Measurements from ENCODE around the gene MNAT1. TPM values are rescaled to one million over a fixed set of nuclear protein-coding genes. Genes with fewer than 3 reads are reported as not detected.

Gene MNAT1
- polyA plus RNA-seq, 1 donor from 2014 or later = 104 TPM

DNA sequence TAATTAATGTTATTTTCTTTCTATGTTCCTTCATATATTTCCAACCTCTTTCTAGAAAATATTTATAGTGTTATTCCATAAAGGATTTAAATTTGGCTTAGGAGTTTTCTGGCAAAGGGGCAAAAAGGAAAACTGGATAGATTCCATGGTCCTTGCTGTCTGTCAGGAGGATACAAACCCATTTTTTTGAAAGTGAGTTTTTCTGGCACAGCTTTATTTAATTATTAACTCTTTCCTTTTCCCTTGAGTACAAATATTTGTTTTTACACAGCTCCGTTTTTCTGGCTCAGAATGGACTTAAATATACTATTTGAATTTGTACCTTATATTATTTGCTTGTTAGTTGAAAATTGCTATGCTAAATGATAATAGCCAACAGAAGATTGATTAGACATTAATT is 56.3 kb downstream of the MNAT1 start:
- H3K4me2 ChIP-seq (ENCODE audit: low read length) = no peak overlapping the region
- no peaks in the 10 kb centered on the region for H3K9me3 ChIP-seq (ENCODE audit: low read length)

DNA sequence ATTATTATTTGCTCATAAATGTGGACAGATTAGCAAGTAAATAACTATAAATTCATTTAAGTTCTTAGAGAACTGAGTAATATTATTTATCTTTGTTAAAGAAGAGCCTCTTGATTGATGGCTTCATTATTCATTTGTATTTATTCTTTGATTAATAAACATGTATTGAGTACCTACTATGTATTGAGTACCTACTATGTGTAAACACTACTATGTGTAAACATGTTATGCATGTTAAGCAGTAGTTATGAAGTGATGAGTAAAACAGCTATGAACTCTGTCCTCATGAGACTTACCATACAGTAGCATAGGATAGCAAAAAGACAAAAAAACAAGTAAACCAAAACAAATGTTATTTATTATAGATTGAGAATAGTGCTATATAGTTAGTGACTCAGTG is 61.9 kb downstream of the MNAT1 start:
- no peaks in the 10 kb centered on the region for H3K79me2 ChIP-seq (replicated peaks; ENCODE audit: insufficient read depth, low read length)
- no peaks in the 10 kb centered on the region for H3K27me3 ChIP-seq (ENCODE audit: insufficient read depth, low read depth, low read length)
- H3K9ac ChIP-seq (ENCODE audit: low read length) = no peak overlapping the region
- no peaks in the 10 kb centered on the region for H3K9me3 ChIP-seq (ENCODE audit: low read length)
- no peak overlapping the region for H3K4me2 ChIP-seq (ENCODE audit: low read length)
- H3K4me3 ChIP-seq (ENCODE audit: low read length) = no peak overlapping the region
- H3K36me3 ChIP-seq (ENCODE audit: insufficient read depth, low read length) = no peaks in the 10 kb centered on the region
- no peak overlapping the region for H2AFZ ChIP-seq (ENCODE audit: low read depth, low read length)
- no peaks in the 10 kb centered on the region for H4K20me1 ChIP-seq (ENCODE audit: insufficient read depth)
- H3K27ac ChIP-seq (ENCODE audit: low read length) = no peak overlapping the region
- H3K9me2 ChIP-seq (ENCODE audit: insufficient read depth, low read length) = no peaks in the 10 kb centered on the region
- H3F3A ChIP-seq (ENCODE audit: insufficient read depth, low read length, poor library complexity, severe bottlenecking) = no peaks in the 10 kb centered on the region
- TF ChIP-seq RAD21 (conservative IDR thresholded peaks at IDR 0.05) (no peak), MXI1 (conservative IDR thresholded peaks at IDR 0.05; ENCODE audit: poor library complexity, severe bottlenecking) (no peak), REST (IDR thresholded peaks at IDR 0.05; ENCODE audit: borderline replicate concordance) (no peak), SMC3 (conservative IDR thresholded peaks at IDR 0.05; ENCODE audit: poor library complexity) (no peak), TAF1 (IDR thresholded peaks at IDR 0.05; ENCODE audit: low read depth) (no peak), EZH2 (IDR thresholded peaks at IDR 0.05; ENCODE audit: borderline replicate concordance, insufficient read depth, low read length, poor library complexity, severe bottlenecking) (no peak), POLR2AphosphoS5 (IDR thresholded peaks at IDR 0.05) (no peak), EP300 (conservative IDR thresholded peaks at IDR 0.05; ENCODE audit: poor library complexity, severe bottlenecking) (no peak)

More for the DNA sequence above, 56.3 kb downstream of the MNAT1 start:
- H3K27ac ChIP-seq (ENCODE audit: low read length) = no peak overlapping the region
- no peaks in the 10 kb centered on the region for H3F3A ChIP-seq (ENCODE audit: insufficient read depth, low read length, poor library complexity, severe bottlenecking)
- no peaks in the 10 kb centered on the region for H3K36me3 ChIP-seq (ENCODE audit: insufficient read depth, low read length)
- TF ChIP-seq CTCF (IDR thresholded peaks at IDR 0.05; ENCODE audit: poor library complexity, severe bottlenecking) (no peak), REST (IDR thresholded peaks at IDR 0.05; ENCODE audit: borderline replicate concordance) (no peak), SMC3 (conservative IDR thresholded peaks at IDR 0.05; ENCODE audit: poor library complexity) (no peak), MXI1 (conservative IDR thresholded peaks at IDR 0.05; ENCODE audit: poor library complexity, severe bottlenecking) (no peak), RAD21 (conservative IDR thresholded peaks at IDR 0.05) (no peak)
- no peak overlapping the region for H3K9ac ChIP-seq (ENCODE audit: low read length)
- no peak overlapping the region for H2AFZ ChIP-seq (ENCODE audit: low read depth, low read length)
- no peaks in the 10 kb centered on the region for H3K27me3 ChIP-seq (ENCODE audit: insufficient read depth, low read depth, low read length)
- H3K4me3 ChIP-seq (ENCODE audit: low read length) = no peak overlapping the region
- H4K20me1 ChIP-seq (ENCODE audit: insufficient read depth) = no peaks in the 10 kb centered on the region
- H3K9me2 ChIP-seq (ENCODE audit: insufficient read depth, low read length) = no peaks in the 10 kb centered on the region
- H3K79me2 ChIP-seq (replicated peaks; ENCODE audit: insufficient read depth, low read length) = no peaks in the 10 kb centered on the region
